ENCODE measurements around the gene DNAH3.

DNA sequence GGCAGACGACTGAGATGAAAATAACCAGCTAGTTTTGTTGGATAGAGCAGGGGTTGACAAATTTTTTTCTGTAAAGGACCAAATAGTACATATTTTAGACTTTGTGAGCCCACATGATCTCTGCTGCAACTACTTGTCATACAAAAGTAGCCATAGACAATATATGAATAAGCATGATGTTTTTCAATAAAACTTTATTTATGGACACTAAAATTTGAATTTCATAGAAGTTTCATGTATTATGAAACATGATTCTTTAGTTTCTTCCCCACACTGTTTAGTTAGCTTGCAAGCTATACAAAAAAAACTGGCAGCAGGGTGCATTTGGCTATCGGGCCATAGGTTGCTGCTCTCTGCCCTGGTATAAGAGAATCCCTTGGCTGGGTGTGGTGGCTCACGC is 193.5 kb downstream of the DNAH3 start:
- TF ChIP-seq GATA2 (IDR thresholded peaks at IDR 0.05; ENCODE audit: low read depth, low read length) (no peak), GATA3 (IDR thresholded peaks at IDR 0.05; ENCODE audit: low read depth, low read length) (no peak)

Measured in SH-SY5Y (cell line).